Cardiac muscle cell (in vitro differentiated cells and primary cell): ENCODE data around the gene PHPT1. TPM values are rescaled to one million over a fixed set of nuclear protein-coding genes. Genes with fewer than 3 reads are reported as not detected.

Experiments
- DNase-seq, 2 donors: peaks; one replicate each; pipeline versions ENCODE4 v3.0.0 to v3.0.0-alpha.2; 2010 to 2017; ENCODE audit warnings: low read depth in 1 of 2, low spot score in 1 of 2
- H3K27ac ChIP-seq: fragments of 200-600 bp; sonication (generic); 2 replicates; pipeline ENCODE4 v1.5.1; 2016
- H3K27me3 ChIP-seq: fragments of 200-600 bp; sonication (generic); 2 replicates; pipeline ENCODE4 v1.6.0; 2016; ENCODE audit warnings: control low read depth
- H3K36me3 ChIP-seq: fragments of 200-600 bp; sonication (generic); 2 replicates; pipeline ENCODE4 v1.5.1; 2016; ENCODE audit warnings: control low read depth
- H3K4me1 ChIP-seq: fragments of 200-600 bp; sonication (generic); 2 replicates; pipeline ENCODE4 v1.8.1; 2017; ENCODE audit warnings: low read depth, mild to moderate bottlenecking, mixed run types
- H3K4me3 ChIP-seq: fragments of 200-600 bp; sonication (generic); 2 replicates; pipeline ENCODE4 v1.5.1; 2016; ENCODE audit warnings: mild to moderate bottlenecking
- H3K9me3 ChIP-seq: fragments of 200-600 bp; sonication (generic); 2 replicates; pipeline ENCODE4 v1.5.1; 2017; ENCODE audit warnings: low read depth, mild to moderate bottlenecking, control low read depth
- polyA plus RNA-seq: library from polyadenylated mRNA; unstranded; fragments of >200 nt; fragmentation: Nextera tagmentation; extraction: Ambion mirVana; gene quantifications from 2 replicates; pipeline ENCODE4 v1.2.1, GENCODE V29; 2016
- total RNA-seq: library from RNA; depleted of rRNA; stranded (reverse); fragments of >200 nt; gene quantifications from 2 replicates; pipeline ENCODE4 v1.2.3, GENCODE V29; 2016
- TF ChIP-seq, protein P1 (sequence below): IDR thresholded peaks from 2 replicates; pipeline ENCODE4 v1.5.1; 2012; ENCODE audit warnings: low read depth, mild to moderate bottlenecking, low read length

The PHPT1 gene
- total and polyA plus RNA-seq, 2 experiments from 2014 or later, result 185 to 565 TPM

GRCh38 chr9:136857166-136857565, 8.0 kb downstream of the PHPT1 start:
- no peaks in the 10 kb centered on the region for H3K27me3 ChIP-seq
- H3K27ac ChIP-seq, result no peak overlapping the region
- H3K36me3 ChIP-seq, result peaks cover 5% of the 10 kb centered on the region
- TF ChIP-seq, protein P1, sequence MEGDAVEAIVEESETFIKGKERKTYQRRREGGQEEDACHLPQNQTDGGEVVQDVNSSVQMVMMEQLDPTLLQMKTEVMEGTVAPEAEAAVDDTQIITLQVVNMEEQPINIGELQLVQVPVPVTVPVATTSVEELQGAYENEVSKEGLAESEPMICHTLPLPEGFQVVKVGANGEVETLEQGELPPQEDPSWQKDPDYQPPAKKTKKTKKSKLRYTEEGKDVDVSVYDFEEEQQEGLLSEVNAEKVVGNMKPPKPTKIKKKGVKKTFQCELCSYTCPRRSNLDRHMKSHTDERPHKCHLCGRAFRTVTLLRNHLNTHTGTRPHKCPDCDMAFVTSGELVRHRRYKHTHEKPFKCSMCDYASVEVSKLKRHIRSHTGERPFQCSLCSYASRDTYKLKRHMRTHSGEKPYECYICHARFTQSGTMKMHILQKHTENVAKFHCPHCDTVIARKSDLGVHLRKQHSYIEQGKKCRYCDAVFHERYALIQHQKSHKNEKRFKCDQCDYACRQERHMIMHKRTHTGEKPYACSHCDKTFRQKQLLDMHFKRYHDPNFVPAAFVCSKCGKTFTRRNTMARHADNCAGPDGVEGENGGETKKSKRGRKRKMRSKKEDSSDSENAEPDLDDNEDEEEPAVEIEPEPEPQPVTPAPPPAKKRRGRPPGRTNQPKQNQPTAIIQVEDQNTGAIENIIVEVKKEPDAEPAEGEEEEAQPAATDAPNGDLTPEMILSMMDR, result no peak
- no peaks in the 10 kb centered on the region for H3K4me1 ChIP-seq
- no peaks in the 10 kb centered on the region for H3K9me3 ChIP-seq
- H3K4me3 ChIP-seq, result no peak overlapping the region
- DNase-seq, result no peak

- DNase-seq, result no peak
- no peaks in the 10 kb centered on the region for H3K27me3 ChIP-seq
- no peak overlapping the region for H3K4me3 ChIP-seq
These were observed 8.6 kb downstream of the PHPT1 start for GRCh38 chr9:136857581-136858412.

GRCh38 chr9:136858452-136858843, 9.2 kb downstream of the PHPT1 start:
- no peak overlapping the region for H3K4me3 ChIP-seq
- no peaks in the 10 kb centered on the region for H3K9me3 ChIP-seq
- peaks cover 14% of the 10 kb centered on the region for H3K36me3 ChIP-seq
- TF ChIP-seq, protein P1, result no peak
- no peak for DNase-seq
- no peak overlapping the region for H3K27ac ChIP-seq
- H3K4me1 ChIP-seq, result no peaks in the 10 kb centered on the region
- no peaks in the 10 kb centered on the region for H3K27me3 ChIP-seq

More at GRCh38 chr9:136857581-136858412, 8.6 kb downstream of the PHPT1 start:
- Histone ChIP-seq H3K9me3 (no peaks in the 10 kb centered on the region), H3K27ac (no peak overlapping the region), H3K4me1 (no peaks in the 10 kb centered on the region), H3K36me3 (peaks cover 7% of the 10 kb centered on the region)
- TF ChIP-seq, protein P1, result no peak

DNA sequence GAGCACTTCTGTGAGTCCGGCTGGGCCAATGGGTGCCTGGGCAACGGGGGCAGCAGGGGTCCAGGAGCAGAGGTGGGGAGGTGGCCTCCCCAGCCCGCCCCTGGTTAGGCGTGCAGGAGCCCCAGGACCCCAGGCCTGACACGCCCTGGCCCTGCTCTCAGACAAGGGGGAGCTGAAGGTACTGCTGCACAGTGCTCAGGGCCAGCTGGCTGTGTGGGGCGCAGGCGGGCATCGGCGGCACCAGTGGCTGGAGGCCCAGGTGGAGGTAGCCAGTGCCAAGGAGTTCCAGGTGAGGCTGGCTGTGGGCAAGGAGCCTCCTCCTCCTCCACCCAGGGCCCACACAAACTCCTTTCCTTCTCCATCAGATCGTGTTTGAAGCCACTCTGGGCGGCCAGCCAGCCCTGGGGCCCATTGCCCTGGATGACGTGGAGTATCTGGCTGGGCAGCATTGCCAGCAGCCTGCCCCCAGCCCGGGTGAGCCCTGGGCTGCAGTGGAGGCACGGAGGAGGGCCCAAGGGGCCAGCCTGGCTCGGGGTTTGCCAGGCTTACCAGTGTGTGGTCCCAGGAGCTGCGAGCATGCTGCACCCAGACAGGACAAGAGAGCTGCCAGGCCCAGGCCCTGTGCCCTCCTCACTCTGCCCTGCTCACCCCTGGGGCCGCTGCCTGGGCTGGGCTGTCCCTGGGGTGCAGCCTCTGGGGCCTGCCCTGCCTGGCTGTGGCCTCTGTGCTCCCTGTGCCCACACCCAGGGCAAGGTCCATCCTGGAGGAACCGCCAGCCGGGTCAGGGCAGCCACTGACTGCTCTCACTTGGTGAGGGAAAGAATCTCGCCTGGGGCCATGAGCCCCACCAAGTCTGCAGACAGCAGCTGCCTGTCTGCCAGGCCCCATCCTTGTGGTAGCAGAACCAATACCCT, 9.9 kb downstream of the PHPT1 start:
- Histone ChIP-seq H3K9me3 (no peaks in the 10 kb centered on the region), H3K36me3 (peaks cover 19% of the 10 kb centered on the region), H3K4me3 (no peak overlapping the region), H3K4me1 (no peaks in the 10 kb centered on the region), H3K27ac (no peak overlapping the region), H3K27me3 (no peaks in the 10 kb centered on the region)
- TF ChIP-seq, protein P1, result no peak
- DNase-seq, result peak in 1 of 2 donors; percentile 54

- Histone ChIP-seq H3K27ac (no peak overlapping the region), H3K4me1 (peaks cover 5% of the 10 kb centered on the region), H3K9me3 (no peaks in the 10 kb centered on the region), H3K4me3 (no peak overlapping the region), H3K27me3 (no peaks in the 10 kb centered on the region), H3K36me3 (peaks cover 19% of the 10 kb centered on the region)
- TF ChIP-seq, protein P1, result no peak
- DNase-seq, result no peak
These were observed 11.3 kb downstream of the PHPT1 start for GRCh38 chr9:136860529-136860928.
